GM21381 (cell line): Measurements from ENCODE around the gene CD164.

Experiments
- ATAC-seq: cut with Tn5 transposase; IDR thresholded peaks from one replicate; pipeline ENCODE4 v1.9.1; 2021; ENCODE audit warnings: mild to moderate bottlenecking, moderate library complexity; ENCODE audit not compliant: unreplicated experiment

CD164 gene

DNA sequence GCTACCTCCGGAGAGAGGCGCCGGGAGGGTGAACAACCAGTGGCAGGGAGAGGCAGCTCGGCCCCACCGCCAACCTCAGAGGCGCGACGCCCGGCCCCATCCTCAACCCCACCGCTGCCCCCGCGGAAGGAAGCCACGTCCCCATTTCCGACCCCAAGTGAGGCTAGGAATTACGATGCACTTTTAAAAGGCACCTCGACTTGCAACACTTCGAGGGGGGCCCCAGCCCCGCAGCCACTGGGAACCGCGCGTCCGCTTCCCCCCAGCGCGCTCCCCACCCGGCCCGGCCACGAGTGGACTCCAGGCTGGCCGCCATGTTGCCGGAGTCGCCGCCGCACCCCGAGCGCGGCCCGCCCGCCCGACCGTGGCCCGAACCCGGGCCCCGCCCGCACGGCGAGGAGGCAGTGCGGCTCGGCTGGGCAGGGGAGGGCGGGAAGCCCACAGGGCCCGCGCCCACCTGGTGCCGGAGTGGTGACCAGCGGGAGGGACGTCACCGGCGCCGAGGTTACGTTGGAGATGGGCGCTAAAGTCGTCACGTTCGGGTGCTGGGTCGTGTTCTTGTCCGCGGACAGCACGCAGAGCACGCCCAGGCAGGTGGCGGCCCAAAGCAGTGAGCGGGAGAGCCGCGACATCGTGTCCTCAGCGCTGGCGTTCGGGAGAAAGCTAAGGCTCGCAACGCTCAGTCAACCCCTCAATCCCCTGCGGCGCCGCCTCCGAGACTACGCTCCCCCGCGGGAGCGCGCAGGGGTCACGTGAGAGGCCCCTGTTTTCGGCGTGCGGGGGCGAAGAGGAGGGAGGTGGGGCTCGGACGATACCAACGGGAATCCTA, at the start of gene CD164:
CD164 (minus strand) TSS at position 721 of the 829 bp plus-strand sequence; CDS start at position 632, 89 bp downstream.
- ATAC-seq, result peak; percentile 54

GRCh38 chr6:109429496-109429895, 47.2 kb upstream of the CD164 start:
- ATAC-seq, result no peak

DNA sequence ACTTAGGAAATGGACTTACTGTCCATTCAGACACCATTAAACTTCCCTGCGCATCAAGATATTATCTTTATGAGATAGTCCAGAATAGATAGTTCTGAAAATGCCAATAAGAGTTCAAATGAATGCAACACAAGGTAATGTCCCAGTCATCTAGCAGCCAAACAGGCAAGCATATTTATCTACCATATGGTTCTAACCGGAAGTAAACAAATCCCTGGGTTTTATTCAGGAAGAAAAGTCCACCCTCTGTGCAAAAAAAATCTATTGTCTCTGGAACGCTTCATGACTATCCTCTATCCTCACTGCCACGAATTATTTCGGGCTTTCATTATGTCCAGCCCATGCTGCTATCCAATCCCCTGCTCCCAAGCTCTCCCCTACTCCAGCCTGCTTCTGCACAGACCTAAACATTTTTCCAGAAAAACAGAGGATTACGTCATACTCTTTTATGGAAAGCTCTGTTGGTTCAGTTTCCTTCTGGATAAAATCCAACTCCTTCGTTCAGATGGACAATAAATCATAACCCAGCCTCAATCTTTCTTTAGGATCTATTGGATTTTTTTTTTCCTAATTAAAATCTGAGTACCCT, 46.7 kb upstream of the CD164 start:
- no peak for ATAC-seq

- ATAC-seq, result no peak
Measured at GRCh38 chr6:109424946-109425345, 42.7 kb upstream of the CD164 start.

DNA sequence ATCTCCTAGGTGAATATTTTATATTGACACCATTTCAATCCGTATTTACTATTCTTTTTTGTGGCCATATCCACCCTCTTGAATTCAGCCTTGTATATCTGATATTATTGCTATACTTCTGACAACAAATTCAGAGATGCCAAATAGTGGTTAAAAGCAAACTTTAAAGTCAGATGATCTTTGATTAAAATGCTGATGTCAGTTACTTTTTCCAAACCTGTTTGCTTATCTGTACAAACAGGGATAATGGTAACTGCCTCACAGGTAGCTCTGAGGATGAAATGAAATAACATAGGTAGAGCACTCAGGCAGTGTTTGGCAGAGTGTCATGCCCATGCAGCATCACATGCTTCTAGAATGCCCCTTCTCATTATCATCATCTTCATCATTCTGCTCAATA, 38.9 kb upstream of the CD164 start:
- no peak for ATAC-seq

DNA sequence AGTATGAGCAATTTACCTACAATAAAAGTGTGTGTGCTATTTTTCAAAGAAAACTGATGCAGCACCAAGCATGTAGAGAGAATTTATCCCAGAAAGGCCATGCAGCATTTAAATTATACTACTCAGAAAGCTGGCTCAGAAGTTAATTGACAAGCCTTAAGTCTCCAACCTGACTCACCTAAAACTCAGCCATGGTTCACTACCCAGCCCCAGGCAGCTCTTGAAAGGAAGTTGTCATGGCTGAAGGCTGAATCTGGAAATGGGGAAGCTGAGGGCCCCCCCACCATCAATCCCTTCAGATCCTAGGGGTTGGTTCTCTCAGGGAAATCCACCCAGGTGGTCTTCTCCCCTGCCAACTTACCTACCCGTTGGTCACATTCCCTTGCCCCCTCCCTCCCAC, 38.5 kb upstream of the CD164 start:
- no peak for ATAC-seq

DNA sequence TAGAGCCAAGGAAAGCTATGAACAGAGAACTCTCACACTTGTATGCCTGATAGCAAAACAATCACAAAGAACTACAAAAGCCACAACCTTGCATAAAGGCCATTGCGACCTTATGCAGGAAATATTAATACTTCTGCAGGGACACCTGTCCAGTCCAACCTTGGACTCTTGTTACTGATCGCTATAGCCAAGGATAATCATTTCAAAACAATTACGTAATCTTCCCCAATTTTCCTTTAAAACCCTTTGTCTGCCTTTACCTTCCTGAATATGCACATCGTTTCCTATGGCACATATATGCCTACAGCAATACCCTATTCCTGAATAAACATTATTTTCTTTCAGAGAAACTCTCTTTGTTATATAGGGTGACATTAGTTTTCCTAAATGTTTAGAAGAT, 35.4 kb upstream of the CD164 start:
- no peak for ATAC-seq

GRCh38 chr6:109411034-109411433, 28.8 kb upstream of the CD164 start:
- no peak for ATAC-seq

- no peak for ATAC-seq
Measured at GRCh38 chr6:109406196-109406595, 23.9 kb upstream of the CD164 start.

DNA sequence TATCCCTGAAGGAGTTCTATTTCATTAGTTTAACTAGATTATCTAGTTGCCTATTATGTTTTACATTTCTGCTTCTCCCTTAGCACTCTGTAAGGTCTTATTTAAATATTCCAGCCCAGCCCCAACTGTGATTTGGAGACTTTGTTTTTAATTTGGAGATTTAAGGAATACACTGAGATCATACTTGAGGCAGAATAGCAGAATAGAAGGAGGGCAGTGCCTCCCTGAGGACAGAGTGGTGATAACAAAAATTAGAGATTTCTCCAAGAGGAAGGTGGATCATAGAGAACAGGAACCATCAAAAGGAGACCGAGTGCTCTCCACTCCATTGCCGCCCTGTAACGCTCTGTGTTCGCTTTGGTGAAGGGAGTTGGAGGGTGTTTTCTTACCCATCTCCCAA, 14.8 kb upstream of the CD164 start:
- no peak for ATAC-seq

DNA sequence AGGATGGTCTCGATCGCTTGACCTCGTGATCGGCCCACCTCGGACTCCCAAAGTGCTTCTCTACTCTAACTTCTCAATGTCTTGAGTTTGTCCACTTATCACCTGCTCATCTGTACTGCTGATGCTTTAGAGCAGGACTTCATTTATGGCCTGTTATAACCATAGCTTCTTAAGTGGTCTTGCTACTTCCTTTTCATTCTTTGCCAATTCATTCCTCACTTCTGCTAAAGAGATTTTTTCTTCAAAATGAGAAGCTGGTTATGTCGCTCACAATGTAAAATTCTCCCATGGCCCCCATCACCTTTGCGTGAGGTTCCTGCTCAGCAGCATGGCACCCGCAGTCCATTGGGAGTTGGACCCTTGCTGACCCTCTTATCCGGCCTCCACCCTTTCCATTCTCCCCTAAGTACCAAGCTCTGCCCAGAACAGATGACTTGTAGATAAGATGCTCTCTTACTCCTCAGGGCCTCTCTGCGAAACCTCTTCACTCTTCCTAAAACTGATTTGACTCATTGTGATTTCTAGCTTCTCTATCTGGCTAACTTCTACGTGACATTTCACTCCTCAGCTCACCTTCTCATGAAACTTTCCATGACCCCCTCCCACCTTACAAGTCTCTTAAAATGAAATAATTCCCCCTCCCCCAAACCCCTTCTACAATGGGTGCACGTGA, 13.9 kb upstream of the CD164 start:
- ATAC-seq, result no peak

GRCh38 chr6:109393886-109394281, 11.6 kb upstream of the CD164 start:
- ATAC-seq, result no peak

- ATAC-seq, result no peak
Measured at GRCh38 chr6:109393157-109393885, 11.1 kb upstream of the CD164 start.

GRCh38 chr6:109389650-109390274, 7.5 kb upstream of the CD164 start:
- no peak for ATAC-seq

- ATAC-seq, result no peak
Measured at GRCh38 chr6:109388265-109388664, 6.0 kb upstream of the CD164 start.

- no peak for ATAC-seq
Measured at GRCh38 chr6:109383438-109383940, 1.2 kb upstream of the CD164 start.

DNA sequence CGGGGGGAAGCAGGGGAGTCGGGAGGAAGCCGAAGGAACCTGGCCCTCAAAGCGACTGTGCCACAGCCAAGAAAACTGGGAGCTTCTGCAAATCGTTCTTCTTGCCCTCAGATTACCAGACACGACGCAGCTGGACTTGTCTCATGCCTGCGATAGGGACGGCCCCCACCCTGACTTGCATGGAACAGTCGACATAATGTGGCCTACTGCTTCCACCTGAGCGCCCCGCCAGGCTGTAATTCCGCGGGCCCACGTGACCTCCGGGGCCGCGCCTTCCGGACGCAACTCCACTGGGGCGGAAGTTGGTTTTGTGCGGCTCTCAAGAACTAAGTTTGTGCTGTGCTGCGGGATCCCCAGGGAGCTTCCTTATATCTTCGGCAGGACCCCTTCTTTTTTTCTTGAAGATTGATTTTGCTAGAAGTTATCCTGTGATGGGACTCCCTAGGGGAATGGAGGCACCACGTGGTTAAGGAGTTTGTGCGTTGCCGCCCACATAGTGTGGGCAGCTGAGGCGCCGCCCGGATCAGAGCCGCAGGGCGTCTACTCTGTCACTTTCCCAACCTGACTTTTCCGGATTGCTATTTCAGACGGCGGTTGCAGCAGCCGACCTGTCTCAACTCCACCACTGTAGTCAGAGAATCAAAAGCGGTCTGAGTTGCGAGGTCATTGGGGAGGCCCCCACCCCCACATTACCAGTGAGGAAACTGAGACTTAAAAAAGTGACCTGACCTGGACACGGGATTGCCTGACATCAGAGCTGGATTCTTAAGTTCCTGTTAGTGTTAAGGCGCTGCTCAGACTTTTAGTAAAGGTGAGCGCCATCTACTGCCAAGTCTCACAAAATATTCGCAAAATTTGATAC, 540 bp upstream of the CD164 start:
- ATAC-seq, result peak; percentile 62

DNA sequence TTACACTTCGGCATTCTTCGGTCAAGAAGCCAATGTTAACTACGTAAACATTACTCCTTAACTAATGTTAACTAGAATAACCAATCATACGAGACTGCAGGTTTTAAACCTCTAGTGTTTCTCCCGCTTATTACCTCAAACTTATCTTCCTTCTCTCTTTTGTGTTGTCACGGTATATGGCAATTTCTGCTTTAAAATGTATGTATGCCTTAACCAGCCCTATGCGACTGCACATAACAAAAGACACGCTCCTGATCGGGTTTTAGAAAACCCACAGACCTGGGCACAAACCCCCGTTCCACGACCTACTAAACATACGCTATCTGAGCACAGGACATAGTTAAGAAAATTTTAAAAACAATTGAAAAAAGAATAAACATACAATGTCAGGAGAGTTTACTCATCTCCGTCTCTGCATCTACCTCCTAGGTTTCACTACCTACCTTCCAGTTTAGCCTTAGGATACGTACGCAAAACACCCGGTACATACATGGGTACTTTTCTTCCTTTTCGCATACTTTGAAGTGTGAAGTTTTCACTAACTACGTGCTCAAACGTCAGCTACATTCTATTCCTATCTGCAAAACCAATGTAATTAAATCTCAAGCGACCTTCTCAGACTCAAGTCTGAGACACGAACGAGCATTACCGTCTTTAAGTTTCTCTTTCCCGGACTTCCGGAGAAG, 1.1 kb downstream of the CD164 start:
- no peak for ATAC-seq

DNA sequence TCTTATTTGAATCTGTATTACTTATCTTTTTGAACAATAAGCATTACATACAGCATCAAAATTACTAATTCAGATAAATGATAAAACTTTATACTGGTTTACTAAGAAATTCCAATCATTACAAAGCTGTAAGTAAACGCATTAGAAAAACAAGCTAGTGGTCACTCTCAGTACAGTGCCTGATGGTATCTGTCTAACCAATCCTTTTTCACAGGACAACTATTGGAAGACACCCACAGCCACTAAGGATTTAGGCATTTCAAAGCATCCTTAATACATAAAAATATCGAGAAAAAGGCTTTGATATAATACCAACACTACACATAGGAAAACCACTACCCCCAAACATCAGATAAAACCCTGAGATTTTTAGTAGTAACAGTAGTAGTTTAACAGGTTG, 2.6 kb downstream of the CD164 start:
- ATAC-seq, result no peak
